T-helper 1 cell (primary cell): ENCODE measurements around the gene RHBDL1.

ENCODE experiments used
- DNase-seq, 5 donors: peaks; one replicate each; pipeline ENCODE4 v3.0.0-alpha.2; 2012 to 2020

Gene RHBDL1

DNA sequence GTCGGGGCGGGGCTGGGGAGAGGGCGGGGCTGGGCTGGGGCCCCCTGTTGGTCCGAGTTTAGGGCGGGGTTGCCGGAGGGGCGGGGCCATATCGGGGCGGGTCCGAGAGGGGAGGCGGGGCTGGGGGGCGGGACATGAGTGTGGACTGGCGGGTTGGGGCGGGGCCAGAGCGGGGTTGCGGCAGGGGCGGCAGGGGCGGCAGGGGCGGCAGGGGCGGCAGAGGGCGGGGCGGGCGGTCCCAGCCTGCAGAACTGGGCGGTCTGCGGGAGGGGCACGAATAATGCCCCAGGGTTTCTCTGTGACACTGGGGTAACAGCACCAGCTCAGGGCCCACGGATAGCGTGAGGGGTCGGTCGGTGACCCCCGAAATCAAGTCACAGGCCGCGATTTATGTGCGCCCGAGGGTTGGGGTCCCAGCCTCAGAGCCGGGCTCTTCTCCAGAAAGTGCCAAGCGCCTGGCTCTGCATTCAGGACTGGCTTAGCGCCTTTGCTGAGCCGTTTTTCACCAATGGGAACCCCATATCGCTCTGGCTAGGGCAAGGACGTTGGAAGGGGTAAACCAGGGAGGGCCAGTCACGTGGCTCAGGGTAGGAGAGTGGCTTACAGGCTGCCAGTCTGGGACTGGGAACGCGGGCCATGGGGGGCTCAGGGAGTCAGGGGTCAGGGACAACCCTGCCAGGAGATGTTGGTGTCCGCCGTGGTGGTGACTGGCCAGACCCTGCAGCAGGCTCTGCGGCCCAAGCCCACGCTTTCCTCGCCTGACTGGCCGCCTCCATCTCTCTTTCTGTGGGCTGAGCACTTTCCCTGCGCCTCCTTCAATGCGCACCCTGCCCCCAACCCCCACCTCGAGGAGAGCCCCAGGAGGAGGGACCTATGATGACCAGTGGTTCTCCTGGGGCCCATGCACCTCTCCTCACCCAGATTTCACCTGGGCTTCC is 38.1 kb upstream of the RHBDL1 start:
- DNase-seq: peak in 4 of 5 donors; percentile 81 to 86 (median 84)

DNA sequence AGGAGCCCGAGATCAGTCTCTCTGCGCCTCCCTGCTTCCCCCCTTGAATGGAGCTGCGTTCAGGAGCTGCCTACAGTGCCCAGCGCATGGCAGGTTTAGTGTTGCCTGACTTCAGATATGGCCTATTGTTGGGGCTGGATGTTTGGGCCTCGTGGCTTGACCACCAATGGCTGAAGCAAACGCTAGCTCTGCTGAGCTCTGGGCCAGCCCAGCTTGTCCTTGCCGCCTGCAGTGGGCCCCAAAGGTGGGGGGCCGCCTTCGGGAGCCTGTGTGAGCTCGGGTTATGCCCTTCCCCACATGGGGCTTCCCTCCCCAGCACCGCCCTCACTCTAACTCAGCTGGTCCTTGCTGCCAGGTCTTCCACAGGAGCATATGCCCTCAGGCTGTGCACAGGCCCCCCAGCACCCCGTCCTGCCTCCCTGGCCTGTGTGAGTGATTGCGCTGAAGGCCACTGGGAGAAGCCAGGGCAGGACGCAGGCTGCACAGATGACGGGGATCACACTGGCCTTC is 37.4 kb upstream of the RHBDL1 start:
- DNase-seq: no peak

DNA sequence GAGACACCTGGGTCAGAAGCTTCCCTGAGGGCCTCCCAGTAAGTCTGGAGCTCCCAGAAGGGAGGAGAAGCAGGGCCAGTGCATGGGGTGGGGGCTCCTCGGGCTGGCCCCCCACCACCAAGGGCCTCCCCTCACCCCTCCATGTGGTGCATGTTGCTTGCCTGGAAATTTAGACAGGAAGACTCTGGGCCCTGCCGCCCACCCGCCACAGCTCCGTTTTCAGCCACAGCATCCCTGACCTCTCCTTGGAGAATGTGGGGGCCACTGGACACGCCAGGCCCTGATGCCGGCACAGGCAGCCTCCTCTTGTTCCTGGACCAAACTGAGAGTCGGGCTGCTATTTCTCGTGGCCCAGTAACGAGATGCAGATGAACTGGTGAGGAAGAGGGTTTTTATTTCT is 36.6 kb upstream of the RHBDL1 start:
- no peak for DNase-seq

DNA sequence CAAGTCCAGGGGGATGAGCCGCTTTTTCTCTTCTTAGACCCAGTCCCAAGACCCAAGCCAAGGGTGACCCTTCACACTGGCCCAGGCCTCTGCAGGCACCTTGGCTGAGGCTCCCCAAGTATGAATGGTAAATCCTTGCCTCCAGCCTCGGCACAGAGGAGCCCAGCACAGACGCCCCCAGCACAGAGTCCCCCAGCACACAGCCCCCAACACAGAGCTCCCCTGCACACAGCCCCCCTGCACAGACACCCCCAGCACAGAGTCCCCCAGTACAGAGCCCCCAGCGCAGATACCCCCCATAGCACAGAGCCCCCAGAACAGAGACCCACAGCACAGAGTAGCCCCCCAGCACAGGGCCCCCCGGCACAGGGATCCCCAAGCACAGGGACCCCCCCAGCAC is 34.9 kb upstream of the RHBDL1 start:
- no peak for DNase-seq

DNA sequence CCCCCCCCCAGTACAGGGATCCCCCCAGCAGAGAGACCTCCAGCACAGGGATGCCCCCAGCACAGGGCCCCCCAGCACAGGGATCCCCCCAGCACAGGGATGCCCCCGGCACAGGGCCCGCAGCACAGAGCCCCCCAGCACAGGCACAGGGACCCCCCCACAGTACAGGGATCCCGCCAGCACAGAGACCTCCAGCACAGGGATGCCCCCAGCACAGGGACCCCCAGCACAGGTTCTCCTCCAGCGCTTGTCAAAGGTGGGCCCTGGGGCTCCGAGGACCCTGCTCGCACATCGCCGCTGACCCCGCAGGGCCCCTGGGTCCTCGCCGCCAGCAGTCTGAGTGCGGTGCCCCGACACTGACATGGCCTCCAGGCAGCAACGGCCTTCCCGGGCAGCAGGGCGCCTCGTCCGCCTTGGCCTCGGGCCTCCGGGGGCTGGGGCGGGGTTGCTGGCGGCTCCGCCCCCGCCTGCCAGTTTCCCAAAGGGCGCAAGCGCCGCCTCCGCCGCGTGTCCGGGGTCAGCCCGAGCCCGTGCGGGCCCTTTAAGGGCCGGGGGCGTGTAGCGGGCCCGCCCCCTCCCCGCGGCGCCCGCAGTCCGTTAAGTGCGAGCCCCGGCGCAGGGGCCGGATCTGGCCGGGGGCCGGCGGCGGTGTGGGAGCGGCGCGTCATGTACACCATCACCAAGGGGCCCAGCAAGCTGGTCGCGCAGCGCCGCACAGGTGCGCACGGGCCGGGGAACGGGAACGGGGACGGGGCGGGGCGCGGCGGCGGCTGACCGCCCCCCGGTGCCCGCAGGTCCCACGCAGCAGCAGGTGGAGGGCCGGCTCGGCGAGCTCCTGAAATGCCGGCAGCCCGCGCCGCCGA is 33.9 kb upstream of the RHBDL1 start, which contains the start of gene MCRIP2:
TSS of gene MCRIP2 (plus strand) at position 503 of the 863 bp plus-strand sequence. CDS start at position 667, 164 bp downstream.
- DNase-seq: peak; percentile 30 to 75 (median 43)

DNA sequence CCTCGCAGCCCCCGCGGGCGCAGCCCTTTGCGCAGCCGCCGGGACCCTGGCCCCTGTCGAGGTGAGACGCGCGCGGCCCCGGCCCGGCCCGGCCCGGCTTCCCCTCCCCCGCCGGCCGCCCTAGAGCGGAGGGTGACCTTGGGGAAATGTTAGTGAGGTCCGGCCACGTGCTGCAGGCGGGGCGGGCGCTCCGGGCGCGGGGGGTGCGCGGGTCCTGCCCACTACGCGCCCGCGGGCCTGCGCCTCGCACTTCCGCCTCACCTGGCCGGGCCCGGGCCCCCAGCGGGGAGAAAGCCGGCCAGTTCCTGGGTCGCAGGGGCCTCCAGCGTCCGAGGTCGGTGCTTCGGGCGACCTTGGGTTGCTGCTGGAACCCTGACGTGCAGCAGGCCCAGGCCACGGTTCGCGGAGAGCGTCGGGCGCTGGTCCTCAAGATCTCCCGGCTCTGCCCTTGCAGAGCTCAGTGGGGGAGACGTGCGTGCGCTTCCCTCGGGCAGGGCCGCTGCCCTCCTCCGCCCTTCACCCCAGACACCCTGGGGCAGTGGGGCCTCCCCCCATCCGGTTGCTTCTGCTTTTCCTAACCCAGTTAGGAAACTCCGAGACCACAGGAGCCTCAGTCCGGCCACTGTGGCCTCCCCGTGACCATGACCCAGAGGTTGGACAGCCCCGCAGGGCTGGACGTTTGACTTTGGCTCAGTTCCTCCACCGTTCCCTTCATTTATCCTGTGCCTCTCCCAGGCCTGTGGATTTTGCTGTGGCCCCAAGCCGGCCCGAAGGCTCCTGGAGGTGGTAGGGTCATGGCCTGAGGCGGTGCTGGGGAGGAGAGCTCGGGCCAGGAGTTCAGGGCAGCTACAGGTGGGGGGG is 33.1 kb upstream of the RHBDL1 start:
- peak in 1 of 5 donors; percentile 28 for DNase-seq

DNA sequence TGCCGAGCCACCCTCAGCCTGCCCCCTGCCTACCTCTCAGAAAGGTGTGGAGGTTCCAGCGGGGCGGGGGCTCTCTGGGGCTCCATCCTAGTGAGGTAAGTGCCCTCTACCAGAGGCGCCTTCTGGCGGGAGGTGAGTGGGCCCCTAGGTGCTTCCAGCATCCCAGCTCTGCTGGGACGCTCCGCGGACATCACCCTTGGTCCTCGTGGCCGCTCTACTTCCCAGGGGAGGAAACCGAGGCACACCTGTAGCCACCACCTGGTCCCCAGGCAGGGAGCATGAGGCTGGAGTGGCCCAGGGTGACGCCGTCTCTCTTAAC is 32.5 kb upstream of the RHBDL1 start:
- DNase-seq: no peak

DNA sequence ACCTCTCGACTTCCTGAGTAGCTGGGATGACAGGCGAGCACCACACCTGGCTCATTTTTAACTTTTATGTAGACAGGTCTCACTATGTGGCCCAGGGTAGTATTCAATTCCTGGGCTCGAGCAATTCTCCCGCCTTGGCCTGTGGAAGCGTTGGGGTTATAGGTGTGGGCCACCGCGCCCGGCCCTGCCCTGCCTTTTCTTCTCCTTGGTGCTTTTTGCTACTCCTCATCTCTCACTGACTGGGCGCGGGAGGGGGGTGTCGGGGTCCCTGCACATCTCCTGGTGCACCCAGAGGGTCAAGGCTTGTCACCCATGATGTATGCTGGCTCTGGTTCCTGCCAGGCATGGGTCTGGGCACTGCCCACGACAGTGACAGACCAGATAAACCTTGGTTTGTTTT is 30.9 kb upstream of the RHBDL1 start:
- no peak for DNase-seq

DNA sequence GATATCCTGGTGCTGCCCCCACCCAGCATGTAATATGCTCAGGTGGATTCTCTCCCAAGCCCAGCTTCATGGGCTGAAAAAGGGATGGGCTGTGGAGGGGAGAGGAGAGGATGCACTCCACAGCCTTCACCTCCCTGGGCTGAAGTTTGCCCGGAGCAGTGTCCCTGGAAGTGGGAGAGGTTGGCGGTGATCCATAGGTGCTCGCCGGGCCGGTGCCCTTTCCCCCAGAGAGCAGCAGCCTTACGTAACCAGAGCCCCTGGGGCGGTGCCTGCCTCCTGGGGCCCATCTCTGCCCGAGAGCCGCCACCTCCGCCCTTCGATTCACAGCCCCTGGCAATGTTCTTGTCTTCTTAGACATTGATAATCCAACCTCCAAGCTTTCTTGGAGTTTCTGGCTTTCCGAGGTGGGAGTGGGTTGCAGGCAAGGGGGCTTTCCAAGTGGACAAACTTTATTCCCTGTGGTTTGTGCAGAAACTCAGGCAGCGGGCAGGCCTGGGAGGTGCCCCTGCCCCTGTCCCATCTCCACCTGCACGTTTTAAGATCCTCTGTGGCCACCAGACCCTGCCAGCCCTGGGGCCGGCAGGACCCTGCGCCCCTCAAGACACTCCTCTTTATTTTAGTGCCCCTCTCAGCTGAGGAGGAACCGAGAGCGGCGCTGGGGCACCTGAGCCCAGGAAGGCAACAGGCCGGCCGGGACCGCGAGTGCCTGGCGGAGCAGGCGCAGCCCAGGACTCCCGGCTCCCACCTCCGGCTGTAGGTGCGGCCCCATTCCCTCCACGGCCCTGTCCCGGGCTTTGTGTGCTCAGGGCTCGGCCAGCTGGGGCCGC is 29.4 kb upstream of the RHBDL1 start:
- no peak for DNase-seq

DNA sequence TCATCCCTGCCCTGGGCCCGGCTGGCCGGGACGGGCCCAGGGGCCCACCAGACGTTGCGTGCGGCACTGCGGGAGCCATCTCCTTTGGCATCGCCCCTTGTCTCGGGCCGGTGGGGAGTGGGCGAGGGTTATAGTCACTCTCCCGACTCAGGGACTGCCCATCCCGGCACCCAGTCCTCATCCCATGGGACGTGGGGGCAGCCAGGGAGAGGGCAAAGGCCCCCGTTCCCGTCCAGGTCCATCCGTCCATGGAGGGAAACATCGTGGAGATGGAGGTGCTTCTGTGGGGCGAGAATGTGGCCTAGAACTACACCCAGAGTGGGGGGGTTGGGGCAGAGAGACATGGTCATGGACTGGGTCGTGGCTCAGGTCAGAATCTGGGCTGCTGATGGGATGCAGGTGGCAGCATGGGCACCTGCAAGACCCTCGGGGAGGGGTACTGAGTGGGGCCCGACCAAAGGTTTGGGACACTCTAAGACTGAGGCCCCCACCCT is 28.7 kb upstream of the RHBDL1 start:
- no peak for DNase-seq

DNA sequence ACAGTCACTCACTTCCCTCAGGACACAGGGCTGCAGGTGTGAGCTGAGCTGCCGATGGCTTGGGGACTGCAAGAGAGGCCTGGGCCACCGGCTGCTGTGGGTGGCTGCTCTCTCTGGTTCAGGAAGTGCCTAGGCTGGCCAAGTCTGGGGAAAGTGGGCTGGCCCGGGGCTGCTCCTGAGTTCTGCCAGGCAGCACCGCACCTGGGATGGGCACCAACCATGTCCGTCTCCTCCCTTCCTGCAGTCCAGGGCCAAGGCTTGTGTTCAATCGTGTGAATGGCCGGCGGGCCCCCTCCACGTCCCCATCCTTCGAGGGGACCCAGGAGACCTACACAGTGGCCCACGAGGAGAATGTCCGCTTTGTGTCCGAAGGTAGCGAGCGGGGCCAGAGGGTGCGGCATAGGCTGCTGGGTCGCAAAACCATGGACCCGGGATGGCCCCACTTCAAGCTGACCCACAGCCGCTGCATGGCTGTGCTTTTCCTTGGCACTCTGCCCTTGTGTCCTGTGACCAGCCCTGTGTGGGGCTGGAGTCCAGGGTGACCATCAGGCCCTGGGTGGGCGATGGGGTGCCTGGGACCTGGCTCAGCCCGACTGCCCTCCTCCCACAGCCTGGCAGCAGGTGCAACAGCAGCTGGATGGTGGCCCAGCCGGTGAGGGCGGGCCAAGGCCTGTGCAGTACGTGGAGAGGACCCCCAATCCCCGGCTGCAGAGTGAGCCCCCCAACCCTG is 28.1 kb upstream of the RHBDL1 start:
- no peak for DNase-seq

DNA sequence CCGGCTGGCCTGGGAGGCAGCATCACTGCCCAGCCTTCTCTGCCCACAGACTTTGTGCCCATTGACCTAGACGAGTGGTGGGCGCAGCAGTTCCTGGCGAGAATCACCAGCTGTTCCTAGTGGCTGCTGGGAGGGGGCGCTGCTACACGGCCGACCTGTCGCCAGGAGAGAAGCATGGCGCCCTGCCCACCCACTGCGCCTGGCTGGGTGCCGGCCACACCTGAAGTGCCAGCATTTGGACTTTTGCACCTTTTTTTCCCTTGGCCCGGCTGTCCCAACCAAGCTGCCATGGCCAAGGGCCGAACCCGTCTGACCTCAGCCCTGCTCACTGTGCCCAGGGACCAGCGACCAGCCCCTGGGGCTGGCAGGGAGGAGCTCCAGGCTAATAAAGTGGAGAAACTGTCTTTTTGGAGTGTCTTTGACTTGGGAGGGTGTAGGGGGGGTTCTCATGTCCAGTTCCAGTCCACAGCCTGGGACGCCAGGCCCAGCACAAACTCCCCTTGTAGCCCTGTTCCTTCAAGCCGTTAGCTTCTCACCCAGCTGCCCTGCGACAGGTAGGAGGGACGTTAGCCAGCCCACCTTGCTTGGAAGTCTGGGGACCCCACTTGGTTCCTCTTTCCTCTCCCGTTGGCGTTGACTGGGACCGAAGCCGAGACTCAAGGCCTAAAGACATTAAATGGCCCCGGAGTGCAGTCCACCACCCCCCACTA is 27.2 kb upstream of the RHBDL1 start:
- peak in 2 of 5 donors; percentile 29 to 30 for DNase-seq

DNA sequence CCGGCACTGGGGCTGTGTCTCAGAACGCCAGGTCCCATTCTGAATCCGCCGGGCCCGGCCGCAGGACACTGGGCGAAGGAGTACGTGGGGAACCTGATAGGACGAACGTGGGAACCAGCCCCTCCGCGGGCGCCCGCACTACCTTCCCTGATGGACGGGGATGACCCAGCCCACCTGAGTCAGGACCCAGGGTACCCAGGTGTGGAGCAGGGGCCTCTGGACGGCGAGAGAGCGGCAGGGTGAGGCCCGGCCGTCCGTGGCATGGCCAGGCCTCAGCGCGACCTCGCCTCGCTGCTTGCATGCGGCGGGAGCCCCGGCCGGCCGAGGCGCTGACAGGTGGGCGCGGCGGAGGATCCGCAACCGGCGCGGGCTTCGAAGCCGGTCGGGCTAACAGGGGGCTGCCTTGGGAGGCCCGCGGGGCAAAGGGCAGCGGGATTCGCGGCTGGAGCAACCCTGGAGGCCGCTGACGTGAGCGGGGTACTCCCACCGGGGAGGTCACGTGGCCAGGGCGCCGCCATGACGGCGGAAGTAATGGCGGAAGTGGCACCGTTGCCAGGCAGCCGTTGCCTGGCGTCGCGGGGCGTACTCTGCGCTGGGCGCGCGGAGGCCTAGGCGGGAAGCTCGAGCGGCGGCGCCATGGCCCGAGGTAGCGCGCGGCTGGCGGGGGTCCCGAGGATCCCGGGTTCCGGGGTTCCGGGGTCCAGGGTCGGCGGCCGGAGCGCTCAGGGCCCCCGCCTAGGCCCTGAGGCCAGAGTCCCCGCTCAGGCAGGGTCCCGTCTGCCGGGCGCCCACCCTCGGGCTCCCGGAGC is 26.5 kb upstream of the RHBDL1 start, which contains the start of gene WDR90:
TSS of gene WDR90 (plus strand) at position 585 of the 809 bp plus-strand sequence. CDS start at position 637, 52 bp downstream.
- DNase-seq: peak; percentile 85 to 94 (median 91)

DNA sequence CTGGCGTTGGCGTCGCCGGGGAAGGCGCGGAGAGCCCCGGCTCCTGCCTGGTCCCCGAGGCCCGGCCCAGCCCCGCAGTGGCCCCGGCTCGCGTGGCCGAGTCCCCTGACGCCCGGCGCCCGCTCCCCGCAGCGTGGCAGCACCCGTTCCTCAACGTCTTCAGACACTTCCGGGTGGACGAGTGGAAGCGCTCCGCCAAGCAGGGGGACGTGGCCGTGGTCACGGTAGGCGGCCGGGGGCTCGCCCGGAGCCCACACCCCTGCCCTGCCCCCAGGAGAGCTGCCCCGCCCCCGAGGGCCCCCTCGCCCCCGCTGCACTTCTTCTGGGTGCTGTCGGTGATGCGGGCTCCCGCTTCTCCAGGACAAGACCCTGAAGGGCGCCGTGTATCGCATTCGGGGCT is 25.8 kb upstream of the RHBDL1 start:
- DNase-seq: no peak

DNA sequence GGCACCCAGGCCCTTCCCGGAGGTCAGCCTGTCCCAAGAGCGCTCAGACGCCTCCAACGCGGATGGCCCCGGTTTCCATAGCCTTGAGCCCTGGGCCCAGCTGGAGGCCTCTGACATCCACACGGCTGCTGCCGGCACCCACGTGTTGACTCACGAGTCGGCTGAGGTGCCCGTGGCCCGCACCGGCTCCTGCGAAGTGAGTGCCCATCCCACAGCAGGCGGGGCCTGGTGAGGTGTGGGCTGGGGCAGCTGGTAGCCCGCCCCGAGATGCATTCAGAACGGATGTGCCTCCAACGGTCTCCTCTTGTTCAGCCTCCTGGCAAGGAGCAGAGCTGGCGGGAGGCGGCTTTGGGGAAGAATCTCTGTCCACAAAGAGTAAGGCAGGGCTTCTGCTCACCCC is 23.6 kb upstream of the RHBDL1 start:
- no peak for DNase-seq

DNA sequence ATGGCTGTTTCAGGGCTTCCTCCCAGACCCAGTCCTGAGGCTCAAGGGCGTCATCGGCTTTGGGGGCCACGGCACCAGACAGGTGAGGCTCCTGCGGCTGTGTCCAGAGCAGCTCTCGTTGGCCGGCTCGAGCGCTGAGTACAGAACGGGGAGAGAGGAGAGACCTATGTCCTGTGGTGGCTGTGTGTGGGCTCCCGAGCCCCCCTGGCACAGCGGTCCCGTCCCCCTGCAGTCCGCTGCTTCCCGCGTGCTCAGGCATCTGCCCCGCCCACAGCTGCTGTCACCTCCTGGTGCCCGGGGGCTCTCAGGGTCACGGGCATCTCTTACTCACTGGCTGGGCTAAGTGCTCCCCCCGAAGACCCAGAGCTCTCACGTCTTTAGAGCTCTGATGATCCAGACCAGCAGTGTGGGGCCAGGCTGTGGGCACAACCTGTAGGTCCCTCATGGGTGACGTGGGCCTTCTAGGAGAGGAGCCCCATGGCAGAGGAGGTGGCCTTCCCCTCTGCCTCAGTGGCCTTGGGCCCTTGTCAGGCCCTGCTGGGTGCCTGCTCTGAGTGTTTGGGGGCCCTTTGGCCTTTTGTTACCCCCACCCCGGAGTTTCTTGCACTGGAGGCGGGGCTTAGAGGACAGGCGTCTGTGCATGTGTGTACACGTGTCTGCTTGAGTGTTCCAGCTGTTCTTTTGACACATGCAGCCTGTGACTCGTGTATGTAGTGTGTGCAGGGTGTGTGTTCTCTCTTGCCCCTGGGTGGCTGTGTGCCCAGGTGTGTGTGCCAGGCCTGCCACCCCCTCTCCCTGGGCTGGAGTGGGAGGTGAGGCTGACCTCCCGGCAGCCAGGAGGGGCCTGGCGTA is 22.8 kb upstream of the RHBDL1 start:
- DNase-seq: no peak

DNA sequence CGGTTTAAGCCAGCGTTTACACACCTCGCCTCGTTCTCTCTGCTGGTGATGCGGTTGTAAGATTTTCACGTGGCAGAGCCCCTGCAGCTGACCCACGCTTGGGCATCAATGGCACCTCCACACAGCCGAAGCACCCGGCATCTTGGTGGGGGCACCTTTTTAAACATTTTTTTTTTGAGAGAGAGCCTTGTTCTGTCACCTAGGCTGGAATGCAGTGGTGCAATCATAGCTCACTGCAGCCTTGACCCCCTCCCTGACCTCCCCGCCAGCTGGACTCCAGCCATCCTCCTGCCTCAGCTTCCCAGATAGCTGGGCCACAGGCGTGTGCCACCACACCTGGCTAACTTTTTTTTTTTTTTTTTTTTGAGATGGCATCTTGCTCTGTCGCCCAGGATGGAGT is 21.4 kb upstream of the RHBDL1 start:
- DNase-seq: no peak

DNA sequence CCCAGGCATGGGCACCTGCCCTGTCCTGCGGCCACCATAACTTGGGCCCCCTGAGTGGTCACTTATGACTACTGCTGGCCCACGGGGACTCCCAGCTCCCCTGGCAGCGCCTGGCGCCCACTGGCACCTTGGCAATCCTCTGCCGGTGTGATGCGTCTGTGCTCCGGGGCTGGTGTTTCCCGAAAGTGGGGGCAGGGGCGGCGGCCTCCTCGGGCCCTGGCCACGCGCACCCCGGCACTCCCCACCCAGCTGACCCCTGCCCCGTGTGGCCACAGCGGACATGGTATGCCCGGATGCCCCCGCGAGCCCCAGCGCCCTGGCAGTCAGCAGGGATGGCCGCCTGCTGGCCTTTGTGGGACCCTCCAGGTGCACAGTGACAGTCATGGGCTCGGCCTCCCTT is 18.0 kb upstream of the RHBDL1 start:
- no peak for DNase-seq
